ENCODE results near the gene TIMM44.

Gene TIMM44

DNA sequence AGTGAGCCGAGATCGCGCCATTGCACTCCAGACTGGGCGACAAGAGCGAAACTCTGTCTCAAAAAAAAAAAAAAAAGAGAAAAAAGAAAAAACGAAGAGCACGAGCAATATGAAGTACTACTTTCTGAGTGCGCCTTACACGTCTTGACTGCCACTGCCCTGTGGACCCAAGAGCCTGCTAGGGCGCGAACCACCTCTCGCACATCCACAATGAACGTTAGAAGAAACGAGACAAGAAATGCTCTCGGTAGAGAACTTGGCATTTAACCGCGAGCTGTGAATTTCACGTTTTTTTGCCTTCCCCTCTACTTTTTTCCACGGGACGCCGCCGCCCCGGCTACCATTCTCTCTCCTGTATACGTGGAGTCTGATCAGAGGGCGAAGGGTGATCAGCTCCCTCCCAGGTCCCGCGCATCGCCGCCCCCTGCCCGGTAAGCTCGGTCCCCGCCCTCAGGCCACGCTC is 454 bp downstream of the TIMM44 start:
- no peak for TF ChIP-seq TAF1 (IDR thresholded peaks at IDR 0.05; ENCODE audit: borderline replicate concordance, insufficient read depth, low read length)

DNA sequence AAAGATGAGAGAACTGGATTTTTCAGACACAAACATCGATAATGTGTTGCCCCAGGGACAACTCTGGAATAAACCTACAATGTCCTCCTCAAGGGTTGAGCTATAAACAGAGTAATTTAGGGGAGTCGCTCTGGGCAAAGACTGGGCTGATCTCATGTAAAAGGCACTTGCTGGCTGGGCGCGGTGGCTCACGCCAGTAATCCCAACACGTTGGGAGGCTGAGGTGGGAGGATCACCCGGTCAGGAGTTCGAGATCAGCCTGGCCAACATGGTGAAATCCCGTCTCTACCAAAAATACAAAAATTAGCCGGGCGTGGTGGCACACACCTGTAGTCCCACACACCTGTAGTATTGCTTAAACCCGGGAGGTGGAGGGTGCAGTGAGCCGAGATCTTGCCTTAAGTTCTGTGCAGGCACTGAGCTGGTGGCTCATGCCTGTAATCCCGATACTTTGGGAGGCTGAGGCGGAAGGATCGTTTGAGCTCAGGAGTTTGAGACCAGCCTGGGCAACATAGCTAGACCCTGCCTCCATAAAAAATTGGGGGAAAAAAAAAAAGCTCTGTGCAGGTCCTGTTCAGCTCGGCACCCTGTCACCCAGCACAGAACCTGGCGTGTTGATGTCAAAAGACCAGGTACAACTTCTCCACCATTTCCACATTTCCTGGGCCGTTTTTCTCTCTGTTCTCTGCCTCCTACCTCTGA is 1.4 kb downstream of the TIMM44 start:
- TF ChIP-seq POLR2AphosphoS5 (IDR thresholded peaks at IDR 0.05; ENCODE audit: low read depth, low read length) (no peak), FOXP2 (optimal IDR thresholded peaks at IDR 0.05; ENCODE audit: borderline replicate concordance, extremely low read depth, extremely low read length, insufficient read depth) (no peak), TAF1 (IDR thresholded peaks at IDR 0.05; ENCODE audit: borderline replicate concordance, insufficient read depth, low read length) (no peak), SIN3A (IDR thresholded peaks at IDR 0.05; ENCODE audit: borderline replicate concordance, insufficient read depth, low read length) (no peak)
- TF ChIP-seq, protein P1, sequence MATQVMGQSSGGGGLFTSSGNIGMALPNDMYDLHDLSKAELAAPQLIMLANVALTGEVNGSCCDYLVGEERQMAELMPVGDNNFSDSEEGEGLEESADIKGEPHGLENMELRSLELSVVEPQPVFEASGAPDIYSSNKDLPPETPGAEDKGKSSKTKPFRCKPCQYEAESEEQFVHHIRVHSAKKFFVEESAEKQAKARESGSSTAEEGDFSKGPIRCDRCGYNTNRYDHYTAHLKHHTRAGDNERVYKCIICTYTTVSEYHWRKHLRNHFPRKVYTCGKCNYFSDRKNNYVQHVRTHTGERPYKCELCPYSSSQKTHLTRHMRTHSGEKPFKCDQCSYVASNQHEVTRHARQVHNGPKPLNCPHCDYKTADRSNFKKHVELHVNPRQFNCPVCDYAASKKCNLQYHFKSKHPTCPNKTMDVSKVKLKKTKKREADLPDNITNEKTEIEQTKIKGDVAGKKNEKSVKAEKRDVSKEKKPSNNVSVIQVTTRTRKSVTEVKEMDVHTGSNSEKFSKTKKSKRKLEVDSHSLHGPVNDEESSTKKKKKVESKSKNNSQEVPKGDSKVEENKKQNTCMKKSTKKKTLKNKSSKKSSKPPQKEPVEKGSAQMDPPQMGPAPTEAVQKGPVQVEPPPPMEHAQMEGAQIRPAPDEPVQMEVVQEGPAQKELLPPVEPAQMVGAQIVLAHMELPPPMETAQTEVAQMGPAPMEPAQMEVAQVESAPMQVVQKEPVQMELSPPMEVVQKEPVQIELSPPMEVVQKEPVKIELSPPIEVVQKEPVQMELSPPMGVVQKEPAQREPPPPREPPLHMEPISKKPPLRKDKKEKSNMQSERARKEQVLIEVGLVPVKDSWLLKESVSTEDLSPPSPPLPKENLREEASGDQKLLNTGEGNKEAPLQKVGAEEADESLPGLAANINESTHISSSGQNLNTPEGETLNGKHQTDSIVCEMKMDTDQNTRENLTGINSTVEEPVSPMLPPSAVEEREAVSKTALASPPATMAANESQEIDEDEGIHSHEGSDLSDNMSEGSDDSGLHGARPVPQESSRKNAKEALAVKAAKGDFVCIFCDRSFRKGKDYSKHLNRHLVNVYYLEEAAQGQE (IDR thresholded peaks at IDR 0.05; ENCODE audit: insufficient read depth in 1 of 2, low read depth in 2 of 2, low read length in 2 of 2): no peak

DNA sequence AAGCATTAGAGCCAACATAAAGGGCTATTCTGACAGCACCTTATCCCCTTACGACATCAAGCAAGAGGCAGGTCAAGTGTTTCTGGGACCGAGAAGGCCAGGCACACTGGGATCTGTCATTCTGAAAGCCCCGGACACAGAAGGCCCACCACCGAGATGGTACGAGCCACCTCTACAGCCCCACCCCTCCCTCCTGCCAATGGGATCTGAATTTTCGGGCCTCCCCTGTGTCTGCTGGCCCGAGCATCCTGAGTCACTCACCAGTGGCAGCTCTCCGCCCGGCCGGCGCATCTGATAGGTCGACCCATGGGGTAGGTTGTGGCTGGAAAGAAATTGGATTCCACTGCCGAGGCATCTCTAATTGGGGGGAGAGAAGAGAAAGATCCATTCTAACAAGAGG is 2.6 kb downstream of the TIMM44 start:
- TF ChIP-seq SIN3A (IDR thresholded peaks at IDR 0.05; ENCODE audit: borderline replicate concordance, insufficient read depth, low read length) (no peak), FOXP2 (optimal IDR thresholded peaks at IDR 0.05; ENCODE audit: borderline replicate concordance, extremely low read depth, extremely low read length, insufficient read depth) (no peak), TAF1 (IDR thresholded peaks at IDR 0.05; ENCODE audit: borderline replicate concordance, insufficient read depth, low read length) (no peak), POLR2AphosphoS5 (IDR thresholded peaks at IDR 0.05; ENCODE audit: low read depth, low read length) (no peak)
- TF ChIP-seq, protein P1 (IDR thresholded peaks at IDR 0.05; ENCODE audit: insufficient read depth in 1 of 2, low read depth in 2 of 2, low read length in 2 of 2): no peak

GRCh38 chr19:7934766-7935165 is 8.7 kb downstream of the TIMM44 start:
- TF ChIP-seq FOXP2 (optimal IDR thresholded peaks at IDR 0.05; ENCODE audit: borderline replicate concordance, extremely low read depth, extremely low read length, insufficient read depth) (no peak), SIN3A (IDR thresholded peaks at IDR 0.05; ENCODE audit: borderline replicate concordance, insufficient read depth, low read length) (no peak), POLR2AphosphoS5 (IDR thresholded peaks at IDR 0.05; ENCODE audit: low read depth, low read length) (no peak), TAF1 (IDR thresholded peaks at IDR 0.05; ENCODE audit: borderline replicate concordance, insufficient read depth, low read length) (no peak)
- TF ChIP-seq, protein P1 (IDR thresholded peaks at IDR 0.05; ENCODE audit: insufficient read depth in 1 of 2, low read depth in 2 of 2, low read length in 2 of 2): no peak

GRCh38 chr19:7933828-7934725 is 9.4 kb downstream of the TIMM44 start:
- TF ChIP-seq SIN3A (IDR thresholded peaks at IDR 0.05; ENCODE audit: borderline replicate concordance, insufficient read depth, low read length) (no peak), FOXP2 (optimal IDR thresholded peaks at IDR 0.05; ENCODE audit: borderline replicate concordance, extremely low read depth, extremely low read length, insufficient read depth) (no peak), TAF1 (IDR thresholded peaks at IDR 0.05; ENCODE audit: borderline replicate concordance, insufficient read depth, low read length) (no peak), POLR2AphosphoS5 (IDR thresholded peaks at IDR 0.05; ENCODE audit: low read depth, low read length) (no peak; the same call in 1 of the 2 replicates)
- TF ChIP-seq, protein P1 (IDR thresholded peaks at IDR 0.05; ENCODE audit: insufficient read depth in 1 of 2, low read depth in 2 of 2, low read length in 2 of 2): no peak
